ENCODE measurements around the gene CRX. TPM values are rescaled to one million over a fixed set of nuclear protein-coding genes. Genes with fewer than 3 reads are reported as not detected.
"Not testable (repeated sequence)": the region's sequence is repeated elsewhere in the genome, so short reads cannot be mapped to it uniquely, and the experiment has no call there.

Gene CRX
- polyA plus RNA-seq, 1 donor from 2014 or later = not detected

DNA sequence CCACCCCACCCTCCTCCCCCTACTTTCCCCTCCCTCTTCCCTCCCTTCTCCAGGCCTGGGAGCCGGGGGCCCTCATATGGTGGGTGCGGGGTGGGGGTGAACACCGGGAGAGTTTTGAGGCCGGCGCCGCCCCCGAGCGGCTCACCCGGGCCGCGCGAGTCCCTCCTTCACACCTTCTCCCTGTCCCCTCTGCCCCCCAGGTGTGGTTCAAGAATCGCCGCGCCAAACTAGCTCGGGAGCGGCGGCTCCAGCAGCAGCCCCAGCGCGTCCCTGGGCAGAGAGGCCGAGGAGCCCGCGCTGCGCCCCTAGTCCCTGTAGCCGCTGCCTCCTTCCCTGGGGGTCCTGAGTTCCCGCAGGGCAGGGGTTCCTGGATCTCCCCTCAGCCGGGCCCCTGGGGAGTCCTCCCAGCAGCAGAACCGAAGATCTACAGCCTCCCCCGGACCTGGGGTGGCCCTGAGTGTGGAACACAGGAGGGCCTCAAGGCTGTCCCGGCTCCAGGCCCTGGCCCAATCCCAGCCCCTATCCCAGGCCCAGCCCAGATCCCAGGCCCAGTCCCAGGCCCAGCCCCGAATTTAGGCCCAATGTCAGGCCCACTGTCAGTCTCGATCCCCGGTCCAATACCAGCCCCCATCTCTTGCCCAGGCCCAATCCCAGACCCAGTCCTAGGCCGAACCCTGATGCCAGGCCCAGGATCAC lies 39.0 kb downstream of the CRX start:
- peaks cover 1 to 5% (median 4%) of the 10 kb centered on the region in 3 donors for H3K9me3 Mint-ChIP-seq
- no peaks in the 10 kb centered on the region for H3K4me1 Mint-ChIP-seq
- peaks cover 11% of the 10 kb centered on the region for H3K27me3 Mint-ChIP-seq
- no peaks in the 10 kb centered on the region for H3K36me3 Mint-ChIP-seq
- no peak overlapping the region for H3K4me3 Mint-ChIP-seq
- H3K27ac Mint-ChIP-seq = no peak overlapping the region

DNA sequence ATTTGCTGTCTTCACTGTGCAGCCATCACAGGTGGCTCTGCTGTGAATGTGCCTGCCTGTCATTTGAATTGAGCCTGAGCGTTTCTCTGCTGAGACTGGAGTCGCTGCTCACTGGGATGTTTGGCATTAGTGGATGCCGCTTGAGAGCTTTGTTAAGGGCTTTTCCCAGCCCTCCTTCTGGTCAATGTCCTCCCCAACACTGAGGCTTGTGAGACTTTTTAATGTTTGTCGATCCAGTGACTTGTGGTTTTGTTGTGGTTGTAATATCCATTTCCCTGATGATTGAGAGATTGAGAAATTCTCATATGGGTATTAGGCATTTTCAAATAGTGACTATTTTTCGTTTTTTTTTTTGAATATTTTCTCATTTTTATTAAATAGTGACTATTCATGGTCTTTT lies 39.9 kb downstream of the CRX start:
- Mint-ChIP-seq H3K36me3 (no peaks in the 10 kb centered on the region), H3K27ac (no peak overlapping the region), H3K9me3 (peaks cover 1 to 5% (median 4%) of the 10 kb centered on the region in 3 donors), H3K4me3 (no peak overlapping the region), H3K27me3 (peaks cover 11% of the 10 kb centered on the region), H3K4me1 (no peaks in the 10 kb centered on the region)

DNA sequence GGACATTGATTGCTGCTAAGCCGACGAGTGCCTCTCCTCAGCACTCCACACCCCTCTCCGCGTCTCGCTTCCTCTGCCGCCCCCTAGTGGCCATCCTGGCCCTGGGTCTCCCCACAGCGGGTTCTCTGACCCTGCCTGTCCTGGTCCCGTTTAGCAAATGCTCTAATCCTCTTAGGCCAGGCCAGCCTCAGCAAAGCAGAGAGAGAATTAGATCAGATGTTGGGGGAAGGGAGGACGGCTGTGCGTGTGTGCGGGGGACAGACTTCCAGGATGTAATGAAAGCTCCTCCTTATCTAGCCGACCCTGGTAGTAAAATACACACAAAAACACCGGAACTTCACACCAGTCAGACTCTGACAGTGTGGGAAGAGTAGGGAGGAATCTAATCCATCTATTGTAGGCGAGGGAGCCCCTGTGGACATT lies 41.8 kb downstream of the CRX start:
- H3K9me3 Mint-ChIP-seq = peaks cover 1 to 5% (median 4%) of the 10 kb centered on the region in 3 donors
- no peaks in the 10 kb centered on the region for H3K4me1 Mint-ChIP-seq
- H3K4me3 Mint-ChIP-seq = peak overlapping the region in 1 of 4 donors; percentile 70
- no peaks in the 10 kb centered on the region for H3K36me3 Mint-ChIP-seq
- H3K27me3 Mint-ChIP-seq = peaks cover 11% of the 10 kb centered on the region
- no peak overlapping the region for H3K27ac Mint-ChIP-seq

DNA sequence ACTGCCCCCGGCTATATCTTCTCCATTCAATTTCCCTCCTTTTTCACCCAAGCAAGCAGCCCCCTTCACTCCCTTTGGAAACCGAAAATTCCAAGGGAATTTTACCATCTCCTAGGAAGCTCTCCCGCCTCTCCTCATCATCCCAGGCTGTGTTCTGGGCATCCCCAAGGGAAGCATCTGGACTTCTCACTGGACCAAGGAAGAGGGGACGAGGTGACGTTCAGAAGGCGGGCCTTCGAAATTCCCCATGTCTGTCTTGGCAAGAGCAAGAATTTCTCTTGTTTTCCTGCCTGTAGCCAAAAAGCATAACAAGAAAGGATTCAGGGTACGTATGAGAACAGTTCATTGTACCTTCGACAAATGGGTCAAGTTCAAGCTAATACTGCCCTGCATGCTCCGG lies 43.4 kb downstream of the CRX start:
- H3K4me1 Mint-ChIP-seq = no peaks in the 10 kb centered on the region
- H3K27me3 Mint-ChIP-seq = peaks cover 11% of the 10 kb centered on the region
- no peaks in the 10 kb centered on the region for H3K36me3 Mint-ChIP-seq
- H3K9me3 Mint-ChIP-seq = peaks cover 1 to 5% (median 4%) of the 10 kb centered on the region in 3 donors
- no peak overlapping the region for H3K4me3 Mint-ChIP-seq
- no peak overlapping the region for H3K27ac Mint-ChIP-seq

DNA sequence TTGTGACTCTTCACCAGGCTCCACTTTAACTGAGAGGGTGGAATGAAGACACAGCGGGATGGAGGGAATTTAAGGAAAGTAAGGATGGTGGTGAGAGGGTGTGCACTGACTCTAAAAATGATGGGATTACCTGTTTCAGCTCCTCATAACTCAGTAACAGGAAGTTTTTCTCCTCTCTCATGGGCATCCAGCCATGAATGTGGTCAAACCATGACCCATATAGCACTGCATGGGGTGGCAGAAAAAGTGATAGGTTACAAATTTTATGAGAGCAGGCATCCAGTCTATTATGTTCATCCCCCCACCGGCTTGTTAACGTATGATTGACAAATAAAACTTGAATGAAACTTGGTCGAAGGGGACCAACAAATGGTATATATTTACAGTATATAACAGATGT lies 57.2 kb downstream of the CRX start:
- Mint-ChIP-seq H3K27ac (no peak overlapping the region), H3K4me3 (no peak overlapping the region), H3K9me3 (peaks cover 3 to 5% (median 4%) of the 10 kb centered on the region in 3 donors), H3K36me3 (no peaks in the 10 kb centered on the region), H3K27me3 (peaks cover 3% of the 10 kb centered on the region), H3K4me1 (no peaks in the 10 kb centered on the region)

DNA sequence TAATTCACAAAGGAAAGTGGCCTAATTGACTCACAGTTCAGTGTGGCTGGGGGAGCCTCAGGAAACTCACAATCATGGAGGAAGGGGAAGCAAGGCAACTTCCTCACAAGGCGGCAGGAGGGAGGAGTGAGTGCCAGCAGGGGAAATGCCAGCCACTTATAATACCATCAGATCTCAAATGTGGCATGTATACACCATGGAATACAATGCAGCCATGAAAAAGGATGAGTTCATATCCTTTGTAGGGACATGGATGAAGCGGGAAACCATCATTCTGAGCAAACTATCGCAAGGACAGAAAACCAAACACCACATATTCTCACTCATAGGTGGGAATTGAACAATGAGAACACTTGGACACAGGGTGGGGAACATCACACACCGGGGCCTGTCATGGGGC lies 57.6 kb downstream of the CRX start:
- not testable (repeated sequence) for H3K27me3 Mint-ChIP-seq, H3K4me1 Mint-ChIP-seq
- peak overlapping the region in 1 of 3 donors; percentile 36 for H3K27ac Mint-ChIP-seq

DNA sequence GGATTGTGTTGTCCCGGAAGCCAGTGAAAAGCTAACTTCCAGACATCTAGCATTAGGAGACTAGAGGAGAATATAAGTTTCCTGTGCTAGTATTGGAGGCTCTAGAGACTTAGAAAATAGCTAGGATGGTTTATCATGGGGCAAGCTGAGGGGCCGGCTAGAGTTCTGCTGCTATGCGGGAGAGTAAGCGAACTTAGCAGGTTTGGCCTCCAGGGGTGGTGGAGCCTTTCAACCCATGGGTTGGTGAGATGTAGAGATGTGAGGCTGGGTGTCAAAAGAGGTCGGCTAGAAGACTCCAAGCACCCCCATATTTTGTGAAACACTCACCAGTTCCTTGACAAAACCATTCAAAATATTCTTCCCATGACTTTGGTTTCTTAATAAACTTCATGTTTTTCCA lies 60.0 kb downstream of the CRX start:
- H3K36me3 Mint-ChIP-seq = no peaks in the 10 kb centered on the region
- peaks cover 0 to 2% (median 0%) of the 10 kb centered on the region in 3 donors for H3K4me1 Mint-ChIP-seq
- peaks cover 3 to 5% (median 4%) of the 10 kb centered on the region in 3 donors for H3K9me3 Mint-ChIP-seq
- H3K27ac Mint-ChIP-seq = no peak overlapping the region
- peaks cover 3% of the 10 kb centered on the region for H3K27me3 Mint-ChIP-seq
- H3K4me3 Mint-ChIP-seq = no peak overlapping the region

More for the DNA sequence above, 57.6 kb downstream of the CRX start:
- not testable (repeated sequence) for H3K9me3 Mint-ChIP-seq, H3K36me3 Mint-ChIP-seq, H3K4me3 Mint-ChIP-seq

DNA sequence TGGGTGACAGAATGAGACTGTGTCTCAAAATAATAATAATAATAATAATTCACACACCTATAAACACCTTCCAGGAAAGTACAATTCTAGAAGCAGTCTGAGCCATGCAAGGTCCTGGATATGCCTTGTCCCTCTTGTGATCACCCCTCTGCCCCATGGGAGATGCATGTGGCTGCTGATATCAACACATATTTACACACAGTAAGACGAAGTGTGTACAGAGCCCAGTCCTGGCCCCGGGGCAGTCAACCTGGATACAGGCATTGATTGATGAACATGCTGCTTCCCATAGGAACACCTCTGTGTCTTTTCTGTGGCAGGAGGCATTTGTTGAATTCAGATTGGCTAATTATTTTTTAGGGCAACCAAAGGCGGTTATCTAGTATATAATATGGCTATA lies 61.2 kb downstream of the CRX start:
- peaks cover 3% of the 10 kb centered on the region for H3K27me3 Mint-ChIP-seq
- no peaks in the 10 kb centered on the region for H3K36me3 Mint-ChIP-seq
- peaks cover 0 to 2% (median 0%) of the 10 kb centered on the region in 3 donors for H3K4me1 Mint-ChIP-seq
- peaks cover 3 to 6% (median 4%) of the 10 kb centered on the region in 3 donors for H3K9me3 Mint-ChIP-seq
- no peak overlapping the region for H3K27ac Mint-ChIP-seq
- no peak overlapping the region for H3K4me3 Mint-ChIP-seq

DNA sequence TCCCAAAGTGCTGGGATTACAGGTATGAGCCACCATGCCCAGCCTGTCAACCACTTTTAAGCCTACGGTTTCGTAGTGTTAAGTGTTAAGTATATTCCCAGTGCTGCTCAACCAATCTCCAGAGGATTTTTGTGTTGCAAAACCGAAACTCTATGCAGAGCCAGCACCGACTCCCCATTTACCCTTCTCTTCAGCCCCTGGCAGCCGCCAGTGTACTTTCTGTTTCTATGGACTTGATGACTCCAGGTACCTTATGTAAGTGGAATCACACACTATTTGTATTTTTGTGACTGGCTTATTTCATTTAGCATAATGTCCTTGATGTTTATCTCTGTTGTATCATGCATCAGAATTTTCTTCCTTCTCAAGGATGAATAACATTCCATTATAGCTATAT lies 63.3 kb downstream of the CRX start:
- Mint-ChIP-seq H3K4me3 (no peak overlapping the region), H3K27me3 (peaks cover 5% of the 10 kb centered on the region), H3K27ac (no peak overlapping the region), H3K36me3 (no peaks in the 10 kb centered on the region), H3K9me3 (peaks cover 0 to 2% (median 0%) of the 10 kb centered on the region in 3 donors), H3K4me1 (peaks cover 0 to 2% (median 0%) of the 10 kb centered on the region in 3 donors)

DNA sequence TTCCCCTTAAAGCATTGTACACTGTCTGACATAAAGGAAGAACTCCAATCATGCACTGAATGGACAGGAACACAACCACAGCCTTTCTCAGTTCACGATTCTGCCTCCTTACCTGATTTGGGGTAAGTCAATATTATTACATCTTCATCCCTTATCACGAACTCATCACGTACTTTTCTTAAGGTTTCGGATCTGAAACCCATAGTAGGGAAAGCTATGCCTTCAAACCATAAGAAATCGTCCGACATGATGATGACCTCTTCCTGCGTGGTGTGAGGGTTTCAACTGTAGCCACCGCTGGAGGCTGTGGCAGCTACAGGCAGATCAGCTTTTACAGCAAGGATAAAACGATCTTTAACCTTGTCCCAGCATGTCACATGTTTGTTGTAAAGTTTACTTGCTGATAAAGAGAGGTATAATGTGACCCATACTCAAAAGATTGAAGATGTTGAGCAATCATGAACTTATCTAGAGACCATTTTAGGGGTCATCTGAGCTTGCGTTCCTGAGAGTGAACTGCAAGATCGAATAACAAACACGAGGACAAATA lies 64.3 kb downstream of the CRX start, which contains the start of gene SULT2A1:
TSS of gene SULT2A1 (minus strand) at position 306 of the 550 bp plus-strand sequence. CDS start at position 248, 58 bp downstream.
- H3K4me1 Mint-ChIP-seq = peaks cover 0 to 2% (median 0%) of the 10 kb centered on the region in 3 donors
- H3K27ac Mint-ChIP-seq = no peak within 1 kb of the TSS
- peaks cover 5% of the 10 kb centered on the region for H3K27me3 Mint-ChIP-seq
- H3K4me3 Mint-ChIP-seq = no peak within 1 kb of the TSS
- no peaks in the 10 kb centered on the region for H3K36me3 Mint-ChIP-seq
- H3K9me3 Mint-ChIP-seq = peaks cover 0 to 5% (median 0%) of the 10 kb centered on the region in 3 donors

DNA sequence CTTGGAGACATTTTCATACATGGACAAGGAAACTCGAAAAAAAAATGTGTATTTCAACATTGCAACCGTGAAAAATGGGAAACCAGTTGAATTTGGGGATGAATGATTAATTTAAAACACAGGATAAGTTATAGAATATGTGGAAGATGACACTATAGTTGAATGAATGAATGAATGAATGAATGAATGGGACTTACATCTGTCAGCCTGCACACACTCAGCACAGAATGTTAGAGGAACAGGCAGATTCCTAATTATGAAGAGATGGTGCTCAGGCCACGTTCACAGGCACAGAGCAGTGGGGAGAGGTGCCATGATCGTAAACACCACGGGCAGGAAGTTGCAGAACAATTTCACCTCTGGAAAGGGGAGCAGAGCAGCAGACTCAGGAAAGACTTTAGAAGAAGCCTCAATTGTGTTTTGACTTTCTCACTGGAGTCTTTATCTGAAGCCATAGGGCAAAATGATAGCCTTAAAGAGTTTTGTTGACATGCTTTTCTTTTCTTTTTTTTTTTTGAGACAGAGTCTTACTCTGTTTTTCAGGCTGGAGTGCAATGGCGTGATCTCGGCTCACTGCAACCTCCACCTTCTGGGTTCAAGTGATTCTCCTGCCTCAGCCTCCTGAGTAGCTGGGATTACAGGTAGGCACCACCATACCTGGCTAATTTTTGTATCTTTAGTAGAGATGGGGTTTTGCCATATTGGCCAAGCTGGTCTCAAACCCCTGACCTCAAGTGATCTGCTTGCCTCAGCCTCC lies 69.3 kb downstream of the CRX start:
- Mint-ChIP-seq H3K9me3 (peaks cover 2 to 8% (median 6%) of the 10 kb centered on the region in 3 donors), H3K4me1 (no peaks in the 10 kb centered on the region), H3K27ac (no peak overlapping the region), H3K4me3 (no peak overlapping the region), H3K27me3 (peaks cover 1% of the 10 kb centered on the region), H3K36me3 (no peaks in the 10 kb centered on the region)

DNA sequence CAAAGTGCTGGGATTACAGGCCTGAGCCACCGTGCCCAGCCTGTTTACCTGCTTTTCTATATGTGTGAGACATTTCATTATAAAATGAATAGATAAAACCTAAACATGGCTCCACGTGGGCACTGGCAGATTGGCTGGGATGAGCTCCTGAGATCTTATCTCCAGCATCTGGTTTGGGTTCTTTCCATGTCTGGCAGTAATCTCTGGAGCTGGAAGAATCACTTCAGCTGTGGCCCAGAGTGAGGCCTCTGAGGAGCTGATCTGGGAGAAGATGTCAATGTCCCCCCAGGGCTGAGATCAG lies 69.8 kb downstream of the CRX start:
- no peaks in the 10 kb centered on the region for H3K36me3 Mint-ChIP-seq
- no peak overlapping the region for H3K4me3 Mint-ChIP-seq
- H3K27me3 Mint-ChIP-seq = peaks cover 1% of the 10 kb centered on the region
- no peak overlapping the region for H3K27ac Mint-ChIP-seq
- no peaks in the 10 kb centered on the region for H3K4me1 Mint-ChIP-seq
- peaks cover 2 to 12% (median 11%) of the 10 kb centered on the region in 3 donors for H3K9me3 Mint-ChIP-seq

DNA sequence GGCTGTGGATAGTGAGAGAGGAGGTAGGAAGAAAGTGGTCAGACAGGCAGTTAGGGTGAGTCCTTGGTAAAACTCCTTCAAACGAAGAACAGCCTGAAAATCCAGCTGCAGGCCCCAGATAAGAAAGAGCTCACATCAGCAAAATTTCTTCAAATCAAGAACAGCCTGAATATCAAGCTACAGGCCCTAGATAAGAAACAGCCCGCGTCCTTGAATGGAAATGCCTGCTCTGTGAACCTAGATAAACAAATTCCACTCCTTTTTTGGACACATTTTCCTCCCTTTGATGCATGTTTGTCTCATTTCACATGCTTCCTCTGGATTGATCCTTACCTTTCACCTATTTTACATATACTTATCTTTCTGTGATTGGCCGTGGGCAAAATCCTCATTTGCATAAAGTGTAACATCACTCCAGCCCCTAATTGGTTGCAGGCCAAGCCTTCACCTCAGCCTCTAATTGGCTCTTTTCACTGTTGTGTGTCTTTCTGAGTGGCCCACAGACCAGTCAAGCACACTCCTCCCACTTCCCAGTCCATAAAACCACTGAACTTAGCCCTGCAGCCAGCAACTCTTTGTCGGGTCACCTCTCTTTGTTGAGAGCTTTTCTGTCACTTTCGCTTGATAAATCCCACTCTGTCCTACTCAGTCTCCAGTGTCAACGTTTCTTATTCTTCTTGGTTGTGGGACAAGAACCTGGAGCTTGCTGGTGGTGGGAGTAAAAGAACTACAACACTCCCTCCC lies 70.4 kb downstream of the CRX start:
- Mint-ChIP-seq H3K27ac (peak overlapping the region in 1 of 3 donors; percentile 43), H3K4me3 (no peak overlapping the region), H3K9me3 (peaks cover 2 to 13% (median 11%) of the 10 kb centered on the region in 3 donors), H3K36me3 (no peaks in the 10 kb centered on the region), H3K4me1 (no peaks in the 10 kb centered on the region), H3K27me3 (peaks cover 1% of the 10 kb centered on the region)

All from IgD-negative memory B cell (primary cell).